AG09309 (cell line): ENCODE results near the gene DNAJC15.
"Not testable (repeated sequence)": the region's sequence is repeated elsewhere in the genome, so short reads cannot be mapped to it uniquely, and the experiment has no call there.

Experiments used
- DNase-seq: peaks from one replicate; pipeline ENCODE4 v3.0.0-alpha.2; 2010; ENCODE audit warnings: low read depth
- H3K4me3 ChIP-seq: 2 replicates; pipeline ENCODE4 v1.5.1; 2011; ENCODE audit warnings: mild to moderate bottlenecking, low read depth, low read length, moderate library complexity; ENCODE audit not compliant: control insufficient read depth
- TF ChIP-seq, protein P1 (sequence below): IDR thresholded peaks from 2 replicates; pipeline ENCODE4 v1.5.1; 2011; ENCODE audit warnings: mild to moderate bottlenecking, low read depth, low read length, inconsistent platforms; ENCODE audit not compliant: insufficient read depth, control insufficient read depth; ENCODE audit errors: missing control alignments

Gene DNAJC15

DNA sequence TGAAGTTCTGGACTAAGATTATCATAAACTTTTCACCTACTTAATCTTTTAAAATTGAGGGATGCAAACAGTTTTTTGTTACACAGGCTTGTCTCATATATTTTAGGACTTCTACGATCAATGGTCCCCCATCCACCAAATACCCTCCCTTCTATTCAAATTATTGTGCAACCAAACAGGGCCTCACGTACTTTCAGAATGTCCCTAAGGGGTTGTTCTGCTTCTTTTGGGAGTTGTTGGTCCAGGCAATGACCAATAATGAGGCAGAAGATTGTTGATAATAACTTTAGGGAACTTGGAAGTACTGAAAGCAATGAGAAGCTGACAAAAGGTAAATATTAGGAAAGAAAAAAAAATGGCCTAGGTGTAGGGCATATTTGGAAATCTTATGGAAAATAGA lies 2.9 kb downstream of the DNAJC15 start:
- H3K4me3 ChIP-seq = no peak overlapping the region
- DNase-seq = no peak
- TF ChIP-seq, protein P1, sequence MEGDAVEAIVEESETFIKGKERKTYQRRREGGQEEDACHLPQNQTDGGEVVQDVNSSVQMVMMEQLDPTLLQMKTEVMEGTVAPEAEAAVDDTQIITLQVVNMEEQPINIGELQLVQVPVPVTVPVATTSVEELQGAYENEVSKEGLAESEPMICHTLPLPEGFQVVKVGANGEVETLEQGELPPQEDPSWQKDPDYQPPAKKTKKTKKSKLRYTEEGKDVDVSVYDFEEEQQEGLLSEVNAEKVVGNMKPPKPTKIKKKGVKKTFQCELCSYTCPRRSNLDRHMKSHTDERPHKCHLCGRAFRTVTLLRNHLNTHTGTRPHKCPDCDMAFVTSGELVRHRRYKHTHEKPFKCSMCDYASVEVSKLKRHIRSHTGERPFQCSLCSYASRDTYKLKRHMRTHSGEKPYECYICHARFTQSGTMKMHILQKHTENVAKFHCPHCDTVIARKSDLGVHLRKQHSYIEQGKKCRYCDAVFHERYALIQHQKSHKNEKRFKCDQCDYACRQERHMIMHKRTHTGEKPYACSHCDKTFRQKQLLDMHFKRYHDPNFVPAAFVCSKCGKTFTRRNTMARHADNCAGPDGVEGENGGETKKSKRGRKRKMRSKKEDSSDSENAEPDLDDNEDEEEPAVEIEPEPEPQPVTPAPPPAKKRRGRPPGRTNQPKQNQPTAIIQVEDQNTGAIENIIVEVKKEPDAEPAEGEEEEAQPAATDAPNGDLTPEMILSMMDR = no peak

DNA sequence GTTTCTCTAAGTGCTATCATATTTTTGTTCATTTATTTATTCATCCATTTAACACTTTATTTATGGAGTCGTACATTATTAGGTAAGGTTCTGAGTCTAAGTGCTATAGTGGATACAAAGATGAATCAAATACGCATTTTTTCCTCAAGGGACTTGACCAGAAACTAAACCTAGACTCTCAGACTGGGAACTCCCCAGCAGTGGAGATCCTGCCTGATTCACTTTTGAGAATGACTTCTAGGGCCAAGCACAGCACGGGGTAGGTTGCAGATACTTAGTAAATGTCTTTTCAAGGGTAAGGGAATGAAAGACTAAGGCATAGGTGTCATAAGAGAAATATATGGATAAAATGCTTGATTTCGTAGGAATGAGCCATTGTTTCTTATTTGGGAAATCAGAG lies 7.2 kb downstream of the DNAJC15 start:
- TF ChIP-seq, protein P1 = no peak
- H3K4me3 ChIP-seq = no peak overlapping the region
- DNase-seq = no peak

DNA sequence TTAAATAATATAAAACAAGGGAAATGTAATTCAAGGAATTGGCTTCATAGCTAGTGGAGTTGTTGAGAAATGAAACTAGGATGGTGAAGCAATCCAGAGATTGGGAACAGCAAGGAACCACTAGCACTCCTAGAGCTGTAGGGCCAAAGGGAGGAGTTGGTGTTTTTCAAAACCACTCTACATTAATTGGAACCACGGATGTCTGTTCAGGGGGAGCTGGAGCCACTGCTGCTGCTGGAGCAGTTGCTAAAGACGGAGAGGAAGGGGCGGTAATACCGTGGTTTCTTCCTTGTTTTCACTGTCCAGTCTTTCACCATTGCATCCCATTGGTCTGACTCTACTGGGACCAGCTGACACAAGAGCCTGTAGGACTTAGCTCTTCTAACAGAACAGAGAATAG lies 8.5 kb downstream of the DNAJC15 start:
- no peak overlapping the region for H3K4me3 ChIP-seq
- TF ChIP-seq, protein P1 = no peak
- DNase-seq = no peak

DNA sequence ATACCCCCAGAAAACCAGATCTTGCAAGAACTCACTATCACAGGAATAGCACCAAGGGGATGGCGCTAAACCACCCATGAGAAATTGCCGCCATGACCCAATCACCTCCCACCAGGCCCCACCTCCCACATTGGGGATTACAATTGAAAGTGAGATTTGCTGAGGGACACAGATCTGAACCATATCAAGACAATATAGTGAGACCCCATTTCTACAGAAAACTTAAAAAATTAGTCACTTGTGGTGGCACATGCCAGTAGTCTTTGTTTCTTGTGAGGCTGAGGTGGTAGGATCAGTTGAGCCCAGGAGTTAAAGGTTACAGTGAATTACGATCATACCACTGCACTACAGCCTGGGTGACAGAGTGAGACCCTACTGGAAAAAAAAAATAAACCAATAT lies 9.7 kb downstream of the DNAJC15 start:
- H3K4me3 ChIP-seq = no peak overlapping the region
- no peak for DNase-seq
- TF ChIP-seq, protein P1 = no peak

DNA sequence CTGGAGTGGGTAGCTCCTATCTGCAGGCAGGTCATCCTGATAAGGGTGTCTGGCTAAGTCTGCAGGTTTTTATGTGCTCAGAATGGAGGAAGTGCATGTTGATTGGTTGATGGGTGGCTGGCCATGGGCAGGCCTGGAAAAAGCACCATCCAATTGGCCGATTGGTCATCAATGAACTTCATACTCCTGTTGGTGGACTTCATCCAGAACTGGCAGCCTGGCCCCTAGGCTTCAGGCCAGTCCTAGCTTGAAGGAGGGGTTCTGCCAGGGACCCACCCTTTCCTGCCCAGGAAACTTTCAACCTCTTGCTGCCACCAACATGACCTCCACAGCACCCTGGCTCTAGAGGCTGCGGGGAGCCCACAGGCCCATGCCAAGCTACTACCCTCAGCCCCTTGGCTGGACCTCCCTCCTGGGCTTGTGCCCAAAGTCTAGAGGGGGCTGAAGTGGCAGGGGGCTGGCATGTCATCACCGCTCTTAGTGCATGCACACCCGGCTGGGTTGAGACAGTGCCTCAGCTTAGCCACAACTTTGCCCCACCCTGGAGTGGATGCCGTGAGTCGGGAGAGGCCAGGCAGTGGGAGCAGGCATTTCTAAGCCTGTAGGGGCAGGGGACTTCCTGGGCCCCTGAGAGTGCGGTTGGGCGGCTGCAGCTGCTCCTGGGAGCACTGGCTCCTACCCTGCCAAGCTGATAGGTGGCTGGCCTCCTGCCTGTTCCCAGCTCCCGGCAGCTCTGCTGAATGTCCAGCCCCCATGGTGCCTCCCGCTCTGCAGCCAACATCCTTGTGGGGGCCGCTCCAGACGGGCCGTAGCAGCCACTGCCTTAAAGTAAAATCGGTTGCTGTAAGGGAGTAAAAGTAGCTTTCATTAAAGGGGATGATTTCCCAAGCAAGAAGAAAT lies 13.2 kb downstream of the DNAJC15 start:
- DNase-seq = no peak
- TF ChIP-seq, protein P1 = no peak

DNA sequence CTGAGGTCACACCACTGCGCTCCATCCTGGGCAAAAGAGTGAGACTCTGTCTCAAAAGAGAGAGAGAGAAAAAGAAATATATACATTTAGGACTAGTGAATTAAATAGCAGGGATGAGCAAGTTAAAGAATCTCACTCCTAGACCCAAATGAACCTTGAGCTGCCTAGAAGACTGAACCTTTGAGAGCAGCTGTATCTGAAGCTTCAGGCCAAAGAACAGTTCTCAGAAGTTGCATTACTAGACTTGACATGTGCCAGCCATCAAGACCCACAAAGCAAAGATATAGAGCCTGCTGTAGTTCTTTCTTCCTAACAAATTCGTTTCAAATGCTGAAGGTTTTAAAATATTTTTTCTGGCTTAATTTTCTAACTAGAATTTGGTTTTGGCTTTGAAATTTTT lies 16.6 kb downstream of the DNAJC15 start:
- H3K4me3 ChIP-seq = no peak overlapping the region
- DNase-seq = no peak
- TF ChIP-seq, protein P1 = no peak

More for the DNA sequence above, 13.2 kb downstream of the DNAJC15 start:
- no peak overlapping the region for H3K4me3 ChIP-seq

DNA sequence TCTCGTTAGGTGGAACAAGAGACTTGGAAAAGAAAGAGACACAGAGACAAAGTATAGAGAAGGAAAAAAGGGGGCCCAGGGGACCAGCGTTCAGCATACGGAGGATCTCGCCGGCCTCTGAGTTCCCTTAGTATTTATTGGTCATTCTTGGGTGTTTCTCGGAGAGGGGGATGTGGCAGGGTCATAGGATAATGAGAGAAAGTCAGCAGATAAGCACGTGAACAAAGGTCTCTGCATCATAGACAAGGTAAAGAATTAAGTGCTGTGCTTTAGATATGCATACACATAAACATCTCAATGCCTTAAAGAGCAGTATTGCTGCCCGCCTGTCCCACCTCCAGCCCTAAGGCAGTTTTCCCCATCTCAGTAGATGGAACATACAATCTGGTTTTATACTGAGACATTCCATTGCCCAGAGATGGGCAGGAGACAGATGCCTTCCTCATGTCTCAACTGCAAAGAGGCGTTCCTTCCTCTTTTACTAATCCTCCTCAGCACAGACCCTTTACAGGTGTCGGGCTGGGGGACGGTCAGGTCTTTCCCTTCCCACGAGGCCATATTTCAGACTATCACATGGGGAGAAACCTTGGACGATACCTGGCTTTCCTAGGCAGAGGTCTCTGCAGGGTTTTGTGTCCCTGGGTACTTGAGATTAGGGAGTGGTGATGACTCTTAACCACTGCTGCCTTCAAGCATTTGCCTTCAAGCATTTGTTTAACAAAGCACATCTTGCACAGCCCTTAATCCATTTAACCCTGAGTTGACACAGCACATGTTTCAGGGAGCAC lies 17.4 kb downstream of the DNAJC15 start:
- H3K4me3 ChIP-seq, DNase-seq: not testable (repeated sequence)
